ENCODE measurements around the gene PPIF.
A peak's percentile ranks its signal among the peaks of the same experiment; 100 is the strongest.
"Not testable (repeated sequence)": the region's sequence is repeated elsewhere in the genome, so short reads cannot be mapped to it uniquely, and the experiment has no call there.

PPIF gene

GRCh38 chr10:79332610-79333315, 14.5 kb upstream of the PPIF start:
- not testable (repeated sequence) for DNase-seq

GRCh38 chr10:79333513-79333912, 13.8 kb upstream of the PPIF start:
- DNase-seq, result no peak

GRCh38 chr10:79334573-79334972, 12.7 kb upstream of the PPIF start:
- DNase-seq, result no peak

- no peak for DNase-seq
Observed at GRCh38 chr10:79335094-79335469, 12.2 kb upstream of the PPIF start.

GRCh38 chr10:79335470-79336235, 11.6 kb upstream of the PPIF start:
- DNase-seq, result no peak

- DNase-seq, result no peak
Observed at GRCh38 chr10:79336276-79336675, 11.0 kb upstream of the PPIF start.

GRCh38 chr10:79336739-79337138, 10.5 kb upstream of the PPIF start:
- DNase-seq, result no peak

- not testable (repeated sequence) for DNase-seq
Observed at GRCh38 chr10:79337783-79338469, 9.3 kb upstream of the PPIF start.

GRCh38 chr10:79339266-79339665, 8.0 kb upstream of the PPIF start:
- no peak for DNase-seq

GRCh38 chr10:79340646-79341244, 6.5 kb upstream of the PPIF start:
- DNase-seq, result no peak

GRCh38 chr10:79342295-79342761, 4.9 kb upstream of the PPIF start:
- no peak for DNase-seq

GRCh38 chr10:79342811-79343561, 4.3 kb upstream of the PPIF start:
- DNase-seq, result no peak

GRCh38 chr10:79344502-79345195, 2.6 kb upstream of the PPIF start:
- peak; percentile 63 for DNase-seq

GRCh38 chr10:79345241-79346011, 1.8 kb upstream of the PPIF start:
- no peak for DNase-seq

GRCh38 chr10:79346012-79346340, 1.3 kb upstream of the PPIF start:
- DNase-seq, result no peak

GRCh38 chr10:79346388-79347225, 662 bp upstream of the PPIF start:
- DNase-seq, result no peak

- no peak for DNase-seq
Observed at GRCh38 chr10:79347894-79348639, 798 bp downstream of the PPIF start.

GRCh38 chr10:79348640-79348988, 1.3 kb downstream of the PPIF start:
- no peak for DNase-seq

GRCh38 chr10:79349072-79349491, 1.8 kb downstream of the PPIF start:
- no peak for DNase-seq

All from NCI-H2029 treated with DMSO at 0.1 percent for 48 hours (cell line).